Thyroid gland (tissue), 4 donors: ENCODE data around the gene ALKBH6. TPM values are rescaled to one million over a fixed set of nuclear protein-coding genes. Genes with fewer than 3 reads are reported as not detected.

Experiments used
- DNase-seq, 2 donors: peaks; one replicate each; pipeline ENCODE4 v3.0.0-alpha.2; 2019
- H3K27ac ChIP-seq, 3 donors: fragments of 200-600 bp; sonication (generic); 1 replicate in 2 of 3; 2 replicates in 1 of 3; pipeline ENCODE4 v1.5.1; 2016 to 2019; ENCODE audit warnings: mild to moderate bottlenecking in 1 of 3, moderate library complexity in 1 of 3
- H3K27me3 ChIP-seq: fragments of 200-600 bp; sonication (generic); one replicate; pipeline ENCODE4 v1.5.1; 2019
- H3K36me3 ChIP-seq, 2 donors: fragments of 200-600 bp; sonication (generic); one replicate each; pipeline ENCODE4 v1.5.1; 2016 to 2019
- H3K4me1 ChIP-seq, 2 donors: fragments of 200-600 bp; sonication (generic); one replicate each; pipeline ENCODE4 v1.5.1; 2017 to 2019
- H3K4me3 ChIP-seq, 3 donors: fragments of 200-600 bp; sonication (generic); replicated peaks in 1 of 3; 1 replicate in 2 of 3; 2 replicates in 1 of 3; pipeline ENCODE4 v1.5.1; 2016; ENCODE audit warnings: mild to moderate bottlenecking in 1 of 3
- H3K9me3 ChIP-seq: fragments of 200-600 bp; sonication (generic); one replicate; pipeline ENCODE4 v1.5.1; 2017
- CTCF ChIP-seq, 6 experiments: fragments of 200-600 bp in 3 of 6; fragments of 450-650 bp in 3 of 6; sonication (generic) in 3 of 6; IDR thresholded peaks; one replicate each; pipeline ENCODE4 v1.5.1; 2016 to 2019; ENCODE audit warnings: antibody characterized with exemption in 6 of 6, mild to moderate bottlenecking in 2 of 6, inconsistent platforms in 1 of 6, moderate library complexity in 1 of 6
- POLR2A ChIP-seq, 2 donors: fragments of 450-650 bp; IDR thresholded peaks; one replicate each; pipeline ENCODE4 v1.6.1; 2017; ENCODE audit warnings: antibody characterized with exemption in 2 of 2, mild to moderate bottlenecking in 2 of 2, moderate library complexity in 1 of 2
- WGBS, 2 donors: methylation state at CpG; one replicate each; pipeline ENCODE4 v1.1.5; 2017; 5-methylcytosine and 5-hydroxymethylcytosine counted together
- intact Hi-C: fragments of 100-400 bp; cut with DNase I; formaldehyde crosslinking; loops from one replicate; pipeline ENCODE4 v1.15.1; 2023
- total RNA-seq, 4 donors: library from RNA; depleted of rRNA; stranded (reverse); fragments of >200 nt; gene quantifications; one replicate each; pipeline ENCODE4 v1.2.3, GENCODE V29; 2016

ALKBH6 gene
- total RNA-seq, 4 donors from 2014 or later: 15.4 to 60.9 (median 32.0) TPM

DNA sequence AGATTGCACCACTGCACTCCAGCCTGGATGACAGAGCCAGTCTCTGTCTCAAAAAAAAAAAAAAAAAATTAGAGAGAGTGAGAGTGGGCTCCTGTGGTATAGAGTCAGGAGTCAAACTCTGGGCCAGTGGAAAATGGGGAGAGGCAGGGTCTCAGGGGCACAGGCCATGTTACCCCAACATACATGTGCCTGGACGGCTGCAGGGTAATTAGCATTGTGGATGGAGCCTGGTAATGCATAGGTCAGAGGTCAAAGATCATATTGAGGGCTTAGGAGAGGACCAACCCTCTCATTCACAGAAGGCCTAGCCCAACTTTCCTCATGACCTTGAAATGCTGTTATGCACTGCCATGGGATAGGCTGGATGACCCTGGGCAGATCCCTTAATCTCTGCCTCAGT, 11.5 kb upstream of the ALKBH6 start:
- no peak overlapping the region for H3K27ac ChIP-seq
- H3K9me3 ChIP-seq: no peaks in the 10 kb centered on the region
- intact Hi-C loops: no loop called here
- H3K4me1 ChIP-seq: no peaks in the 10 kb centered on the region
- H3K27me3 ChIP-seq: no peaks in the 10 kb centered on the region
- DNase-seq: no peak
- H3K36me3 ChIP-seq: no peaks in the 10 kb centered on the region
- no peak for TF ChIP-seq CTCF (IDR thresholded peaks at IDR 0.05)
- H3K4me3 ChIP-seq: no peak overlapping the region
- WGBS, 2 donors: 73 to 77% methylated on average over 1 of the region's 1 CpG

DNA sequence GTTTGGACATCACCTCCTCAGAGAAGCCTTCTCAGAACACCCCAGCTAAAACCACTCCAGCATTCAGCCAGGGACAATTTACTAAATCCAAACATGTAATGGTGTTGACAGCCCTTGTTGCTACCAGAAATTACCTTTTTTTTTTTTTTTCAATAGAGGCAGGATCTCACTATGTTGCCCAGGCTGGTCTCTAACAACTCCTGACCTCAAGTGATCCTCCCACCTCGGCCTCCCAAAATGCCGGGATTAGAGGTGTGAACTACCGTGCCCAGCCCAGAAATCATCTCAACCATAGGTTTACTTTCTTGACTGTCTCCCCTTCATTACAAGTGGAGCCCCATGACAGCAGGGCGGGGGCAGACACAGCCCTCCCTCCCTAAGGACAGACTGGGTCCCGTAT, 9.4 kb upstream of the ALKBH6 start:
- no peak for DNase-seq
- no peaks in the 10 kb centered on the region for H3K27me3 ChIP-seq
- intact Hi-C loops: no loop called here
- no peak overlapping the region for H3K27ac ChIP-seq
- no peaks in the 10 kb centered on the region for H3K36me3 ChIP-seq
- 93 to 97% methylated on average over 5 of the region's 5 CpGs for WGBS, 2 donors
- H3K4me1 ChIP-seq: no peaks in the 10 kb centered on the region
- TF ChIP-seq POLR2A (IDR thresholded peaks at IDR 0.05) (no peak), CTCF (IDR thresholded peaks at IDR 0.05) (no peak)
- H3K9me3 ChIP-seq: no peaks in the 10 kb centered on the region
- no peak overlapping the region for H3K4me3 ChIP-seq

DNA sequence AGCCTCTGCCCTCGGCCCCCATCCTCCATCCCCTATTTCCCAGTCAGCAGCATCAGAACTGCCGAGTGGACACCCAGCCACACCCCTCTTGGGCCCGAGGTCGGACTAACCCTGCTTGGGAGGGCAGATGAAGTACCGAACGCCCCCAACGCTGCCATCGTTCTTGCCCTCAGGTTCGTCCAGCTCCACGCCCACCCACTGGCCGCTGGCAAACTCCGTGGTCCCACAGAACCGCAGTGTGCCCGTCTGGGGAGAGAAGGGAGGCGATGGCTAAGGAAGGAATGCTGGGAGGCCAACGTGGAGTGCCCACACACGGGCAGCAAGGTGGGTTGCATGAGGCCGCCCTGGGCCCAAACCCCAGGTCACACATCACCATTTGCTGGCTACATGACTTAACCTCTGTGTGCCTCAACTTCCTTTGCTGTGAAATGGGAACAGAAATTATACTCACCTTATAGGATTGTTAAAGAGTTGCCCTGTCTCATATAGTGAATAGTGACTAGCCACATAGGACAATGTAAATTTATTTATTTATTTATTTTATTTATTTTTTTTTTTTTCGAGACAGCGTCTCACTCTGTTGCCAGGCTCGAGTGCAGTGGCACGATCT, 5.2 kb upstream of the ALKBH6 start:
- H3K27ac ChIP-seq: no peak overlapping the region
- no peak overlapping the region for H3K4me3 ChIP-seq
- no peak for DNase-seq
- intact Hi-C loops: no loop called here
- H3K9me3 ChIP-seq: no peaks in the 10 kb centered on the region
- H3K27me3 ChIP-seq: no peaks in the 10 kb centered on the region
- WGBS, 2 donors: 92 to 93% methylated on average over 21 to 22 of the region's 22 CpGs
- peaks cover 5 to 6% of the 10 kb centered on the region in 2 donors for H3K4me1 ChIP-seq
- H3K36me3 ChIP-seq: no peaks in the 10 kb centered on the region
- no peak for TF ChIP-seq POLR2A (IDR thresholded peaks at IDR 0.05)
- no peak for TF ChIP-seq CTCF (IDR thresholded peaks at IDR 0.05)

DNA sequence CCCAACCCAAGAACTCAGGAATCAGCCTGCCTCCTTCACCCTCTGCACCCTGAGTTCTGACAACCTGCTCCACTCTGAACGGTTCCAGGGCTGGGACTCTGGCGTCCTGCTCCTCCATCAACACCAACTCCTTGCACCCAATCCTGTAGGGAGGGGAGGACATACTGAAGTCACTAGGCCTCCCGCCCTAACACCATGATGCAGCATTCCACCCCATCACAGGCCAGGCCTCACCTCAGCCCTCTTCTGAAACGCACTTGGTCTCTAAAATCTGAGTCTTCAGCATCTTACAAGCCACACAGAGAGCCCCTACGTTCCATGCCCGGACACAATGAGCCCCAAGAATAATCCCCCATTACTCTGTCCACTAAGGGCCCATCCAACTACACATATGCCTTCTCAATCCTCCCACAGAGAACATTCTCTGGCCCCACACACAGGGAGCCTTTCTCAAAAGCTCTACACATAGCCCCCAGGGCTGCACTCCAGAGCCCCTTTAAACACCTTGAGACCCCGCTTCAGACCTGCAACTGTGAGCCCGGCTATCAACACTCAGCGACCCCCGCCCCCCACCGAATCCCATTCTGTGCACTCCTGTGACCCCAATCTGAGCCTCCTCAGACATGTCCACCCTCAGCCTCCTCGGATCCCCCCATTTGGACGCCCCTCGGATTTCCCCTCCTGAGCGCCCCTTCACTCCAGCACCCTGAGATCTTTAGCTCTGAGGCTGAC, 567 bp downstream of the ALKBH6 start:
- peak overlapping the region; percentile 62 to 78 (median 68) for H3K27ac ChIP-seq
- peak overlapping the region in 2 of 3 donors; percentile 53 to 66 for H3K4me3 ChIP-seq
- no peaks in the 10 kb centered on the region for H3K27me3 ChIP-seq
- 27 to 32% methylated on average over 15 of the region's 15 CpGs for WGBS, 2 donors
- H3K4me1 ChIP-seq: peaks cover 18 to 22% of the 10 kb centered on the region in 2 donors
- TF ChIP-seq CTCF (IDR thresholded peaks at IDR 0.05) (no peak), POLR2A (IDR thresholded peaks at IDR 0.05) (no peak)
- no peaks in the 10 kb centered on the region for H3K36me3 ChIP-seq
- intact Hi-C loops: loop anchor here (5.0 kb wide), 1 partner anchor 39 kb away; the partner anchor contains the start of genes THAP8 and WDR62
- peak in 1 of 2 donors; percentile 16 for DNase-seq
- H3K9me3 ChIP-seq: no peaks in the 10 kb centered on the region

- intact Hi-C loops: loop anchor here (5.0 kb wide), 1 partner anchor 42 kb away; the partner anchor contains the start of genes THAP8 and WDR62
- no peak overlapping the region for H3K4me3 ChIP-seq
- H3K9me3 ChIP-seq: no peaks in the 10 kb centered on the region
- peaks cover 18 to 25% of the 10 kb centered on the region in 2 donors for H3K4me1 ChIP-seq
- no peak for DNase-seq
- H3K27ac ChIP-seq: no peak overlapping the region
- WGBS, 2 donors: 92 to 96% methylated on average over 7 to 10 of the region's 11 CpGs
- no peaks in the 10 kb centered on the region for H3K27me3 ChIP-seq
- no peaks in the 10 kb centered on the region for H3K36me3 ChIP-seq
- TF ChIP-seq CTCF (IDR thresholded peaks at IDR 0.05) (no peak), POLR2A (IDR thresholded peaks at IDR 0.05) (no peak)
Measured at GRCh38 chr19:36010402-36010801, 3.6 kb downstream of the ALKBH6 start.
